ENCODE measurements around the gene PATJ. TPM values are rescaled to one million over a fixed set of nuclear protein-coding genes. Genes with fewer than 3 reads are reported as not detected.
"Not testable (repeated sequence)": the region's sequence is repeated elsewhere in the genome, so short reads cannot be mapped to it uniquely, and the experiment has no call there.

PATJ gene
- total and polyA plus RNA-seq, 10 donors: 2.3 to 32.2 (median 17.7) TPM

GRCh38 chr1:61962631-61963030 lies 220.4 kb downstream of the PATJ start:
- intact Hi-C loops (cut with DNase I; ENCODE audit: low total_unique reads): no loop called here
- Histone ChIP-seq H3K4me3 (no peak overlapping the region), H3K4me1 (no peaks in the 10 kb centered on the region), H3K27me3 (replicated peaks in 1 of 7) (no peaks in the 10 kb centered on the region), H3K9me3 (no peaks in the 10 kb centered on the region), H3K36me3 (no peaks in the 10 kb centered on the region), H3K27ac (no peak overlapping the region)
- TF ChIP-seq POLR2AphosphoS5 (IDR thresholded peaks at IDR 0.05) (no peak), POLR2A (IDR thresholded peaks at IDR 0.05) (no peak)
- TF ChIP-seq, protein P1, sequence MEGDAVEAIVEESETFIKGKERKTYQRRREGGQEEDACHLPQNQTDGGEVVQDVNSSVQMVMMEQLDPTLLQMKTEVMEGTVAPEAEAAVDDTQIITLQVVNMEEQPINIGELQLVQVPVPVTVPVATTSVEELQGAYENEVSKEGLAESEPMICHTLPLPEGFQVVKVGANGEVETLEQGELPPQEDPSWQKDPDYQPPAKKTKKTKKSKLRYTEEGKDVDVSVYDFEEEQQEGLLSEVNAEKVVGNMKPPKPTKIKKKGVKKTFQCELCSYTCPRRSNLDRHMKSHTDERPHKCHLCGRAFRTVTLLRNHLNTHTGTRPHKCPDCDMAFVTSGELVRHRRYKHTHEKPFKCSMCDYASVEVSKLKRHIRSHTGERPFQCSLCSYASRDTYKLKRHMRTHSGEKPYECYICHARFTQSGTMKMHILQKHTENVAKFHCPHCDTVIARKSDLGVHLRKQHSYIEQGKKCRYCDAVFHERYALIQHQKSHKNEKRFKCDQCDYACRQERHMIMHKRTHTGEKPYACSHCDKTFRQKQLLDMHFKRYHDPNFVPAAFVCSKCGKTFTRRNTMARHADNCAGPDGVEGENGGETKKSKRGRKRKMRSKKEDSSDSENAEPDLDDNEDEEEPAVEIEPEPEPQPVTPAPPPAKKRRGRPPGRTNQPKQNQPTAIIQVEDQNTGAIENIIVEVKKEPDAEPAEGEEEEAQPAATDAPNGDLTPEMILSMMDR (IDR thresholded peaks at IDR 0.05 in 8 of 11, conservative IDR thresholded peaks at IDR 0.05 in 3 of 11): no peak
- 86 to 94% (median 89%) methylated on average over 3 of the region's 3 CpGs for WGBS, 5 donors
- DNase-seq: no peak

- H3K9me3 ChIP-seq; H3K27me3 ChIP-seq (replicated peaks in 1 of 7); H3K4me1 ChIP-seq; H3K27ac ChIP-seq; intact Hi-C loops (cut with DNase I; ENCODE audit: low total_unique reads); H3K4me3 ChIP-seq; H3K36me3 ChIP-seq; DNase-seq: not testable (repeated sequence)
- WGBS, 5 donors: 88 to 97% (median 89%) methylated on average over 9 of the region's 9 CpGs
Observed at GRCh38 chr1:61966450-61967225, 224.4 kb downstream of the PATJ start.

DNA sequence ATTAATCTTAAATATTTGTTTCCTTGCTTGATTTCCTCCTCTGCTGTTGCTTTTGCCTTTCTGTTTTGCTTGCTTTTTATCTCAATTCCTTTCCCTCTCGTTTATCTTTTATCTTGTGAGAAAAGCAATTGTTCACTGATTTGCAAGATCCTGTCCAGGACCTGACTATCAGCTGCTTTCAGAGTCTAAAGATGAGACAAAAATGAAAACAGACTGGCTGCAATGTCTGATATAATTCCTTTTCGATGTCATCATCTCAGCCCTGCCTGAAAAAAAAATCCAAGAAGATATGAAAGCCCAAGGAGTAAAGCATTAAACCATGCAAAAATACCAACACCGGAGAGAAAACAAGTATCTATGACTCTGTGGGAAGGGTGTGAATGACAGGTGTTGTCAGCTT lies 225.5 kb downstream of the PATJ start:
- no peaks in the 10 kb centered on the region for H3K27me3 ChIP-seq (replicated peaks in 1 of 7)
- no peaks in the 10 kb centered on the region for H3K36me3 ChIP-seq
- H3K4me3 ChIP-seq: no peak overlapping the region
- DNase-seq: no peak
- no peaks in the 10 kb centered on the region for H3K4me1 ChIP-seq
- H3K27ac ChIP-seq: no peak overlapping the region
- peaks cover 0 to 5% (median 0%) of the 10 kb centered on the region in 8 donors for H3K9me3 ChIP-seq
- intact Hi-C loops (cut with DNase I; ENCODE audit: low total_unique reads): no loop called here
- TF ChIP-seq, protein P1 (IDR thresholded peaks at IDR 0.05 in 8 of 11, conservative IDR thresholded peaks at IDR 0.05 in 3 of 11): no peak
- TF ChIP-seq POLR2AphosphoS5 (IDR thresholded peaks at IDR 0.05) (no peak), POLR2A (IDR thresholded peaks at IDR 0.05) (no peak)
- WGBS, 5 donors: 63 to 89% (median 75%) methylated on average over 3 of the region's 3 CpGs

GRCh38 chr1:61968869-61969268 lies 226.6 kb downstream of the PATJ start:
- 91 to 97% (median 94%) methylated on average over 1 of the region's 1 CpG for WGBS, 5 donors
- no peak overlapping the region for H3K4me3 ChIP-seq
- peaks cover 0 to 5% (median 0%) of the 10 kb centered on the region in 8 donors for H3K9me3 ChIP-seq
- no peaks in the 10 kb centered on the region for H3K27me3 ChIP-seq (replicated peaks in 1 of 7)
- H3K4me1 ChIP-seq: no peaks in the 10 kb centered on the region
- no peak for DNase-seq
- intact Hi-C loops (cut with DNase I; ENCODE audit: low total_unique reads): no loop called here
- no peak overlapping the region for H3K27ac ChIP-seq
- no peaks in the 10 kb centered on the region for H3K36me3 ChIP-seq
- no peak for TF ChIP-seq POLR2A (IDR thresholded peaks at IDR 0.05)
- no peak for TF ChIP-seq POLR2AphosphoS5 (IDR thresholded peaks at IDR 0.05)
- TF ChIP-seq, protein P1 (IDR thresholded peaks at IDR 0.05 in 8 of 11, conservative IDR thresholded peaks at IDR 0.05 in 3 of 11): no peak
